T-helper 1 cell treated with Interleukin-12 subunit alpha and Interleukin-12 subunit beta and Interleukin-4 antibody, amounts not matched to agents 30 μg/mL and 1 μg/mL, for 36 hours (primary cell): Measurements from ENCODE around the gene TMEM30A.

Source experiments
- H3K27ac Mint-ChIP-seq: one replicate; pipeline ENCODE4 v1.8.0; 2021; ENCODE audit warnings: mild to moderate bottlenecking, mixed read lengths
- H3K27me3 Mint-ChIP-seq: one replicate; pipeline ENCODE4 v1.8.0; 2021; ENCODE audit warnings: low read depth, mixed read lengths
- H3K36me3 Mint-ChIP-seq: one replicate; pipeline ENCODE4 v1.8.0; 2021; ENCODE audit warnings: low read depth, mixed read lengths
- H3K4me1 Mint-ChIP-seq: one replicate; pipeline ENCODE4 v1.8.0; 2021; ENCODE audit warnings: low read depth, mixed read lengths
- H3K4me3 Mint-ChIP-seq: one replicate; pipeline ENCODE4 v1.8.0; 2021; ENCODE audit warnings: mild to moderate bottlenecking, moderate library complexity, mixed read lengths
- H3K9me3 Mint-ChIP-seq: one replicate; pipeline ENCODE4 v1.8.0; 2021; ENCODE audit warnings: mixed read lengths

Gene TMEM30A

GRCh38 chr6:75206576-75207342, 77.8 kb downstream of the TMEM30A start:
- Mint-ChIP-seq H3K36me3 (peaks cover 6% of the 10 kb centered on the region), H3K27ac (no peak overlapping the region), H3K9me3 (no peaks in the 10 kb centered on the region), H3K4me3 (peak overlapping the region; percentile 64), H3K27me3 (peaks cover 86% of the 10 kb centered on the region), H3K4me1 (peaks cover 57% of the 10 kb centered on the region)

- peaks cover 6% of the 10 kb centered on the region for H3K36me3 Mint-ChIP-seq
- peak within 1 kb of the TSS; percentile 72 for H3K4me3 Mint-ChIP-seq
- H3K27me3 Mint-ChIP-seq, result peaks cover 88% of the 10 kb centered on the region
- peaks cover 53% of the 10 kb centered on the region for H3K4me1 Mint-ChIP-seq
- peak within 1 kb of the TSS; percentile 42 for H3K27ac Mint-ChIP-seq
- H3K9me3 Mint-ChIP-seq, result no peaks in the 10 kb centered on the region
These were observed 78.6 kb downstream of the TMEM30A start, which contains the start of gene COL12A1 for GRCh38 chr6:75205776-75206575. TSS of gene COL12A1 (minus strand) at chr6:75206053. CDS start at chr6:75202792, 3,261 bp downstream.

DNA sequence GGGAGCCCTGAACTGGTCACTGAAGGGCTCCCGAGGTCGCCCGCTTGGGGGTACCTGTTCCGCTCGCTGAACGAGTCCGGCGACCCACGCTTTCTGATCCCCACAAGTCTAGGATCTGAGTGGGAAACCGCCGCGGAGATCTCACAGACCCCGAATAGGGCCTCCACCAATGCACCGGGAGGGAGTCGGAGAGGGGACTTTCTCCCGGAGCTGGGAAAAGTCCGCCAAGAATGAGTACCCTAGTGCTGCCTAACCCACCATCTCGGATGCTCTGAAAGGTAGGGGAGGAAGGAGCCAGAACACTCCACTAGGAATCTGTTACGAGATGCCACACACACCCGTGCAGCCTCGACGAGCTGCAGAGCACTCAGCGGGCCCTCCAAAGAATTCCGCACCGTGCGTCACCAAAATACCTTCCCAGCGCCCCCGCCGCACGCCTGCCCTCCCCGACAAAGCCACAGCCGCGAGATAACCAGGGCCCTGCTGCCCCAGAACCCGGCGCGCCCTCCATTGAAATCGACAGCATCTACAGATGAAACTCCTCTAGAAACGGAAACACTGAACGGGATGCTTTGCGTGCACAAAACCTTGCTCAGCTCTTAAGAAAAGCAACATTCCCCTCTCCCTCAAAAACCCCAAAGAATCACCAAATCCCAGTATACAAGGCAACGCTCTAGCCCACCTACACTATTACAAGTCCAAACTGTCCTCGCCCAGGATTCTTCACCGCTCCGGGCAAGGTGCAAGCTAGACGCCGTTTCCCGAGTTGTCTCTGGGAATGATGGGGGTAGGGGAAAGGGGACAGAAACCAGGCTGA, 79.4 kb downstream of the TMEM30A start:
- Mint-ChIP-seq H3K4me1 (peaks cover 53% of the 10 kb centered on the region), H3K36me3 (peaks cover 6% of the 10 kb centered on the region), H3K4me3 (peak overlapping the region; percentile 72), H3K27me3 (peaks cover 89% of the 10 kb centered on the region), H3K27ac (peak overlapping the region; percentile 42), H3K9me3 (no peaks in the 10 kb centered on the region)

- Mint-ChIP-seq H3K9me3 (no peaks in the 10 kb centered on the region), H3K4me3 (peak overlapping the region; percentile 26), H3K27ac (peak overlapping the region; percentile 28), H3K4me1 (peaks cover 53% of the 10 kb centered on the region), H3K27me3 (peaks cover 92% of the 10 kb centered on the region), H3K36me3 (peaks cover 6% of the 10 kb centered on the region)
These were observed 80.2 kb downstream of the TMEM30A start for GRCh38 chr6:75204217-75204958.

DNA sequence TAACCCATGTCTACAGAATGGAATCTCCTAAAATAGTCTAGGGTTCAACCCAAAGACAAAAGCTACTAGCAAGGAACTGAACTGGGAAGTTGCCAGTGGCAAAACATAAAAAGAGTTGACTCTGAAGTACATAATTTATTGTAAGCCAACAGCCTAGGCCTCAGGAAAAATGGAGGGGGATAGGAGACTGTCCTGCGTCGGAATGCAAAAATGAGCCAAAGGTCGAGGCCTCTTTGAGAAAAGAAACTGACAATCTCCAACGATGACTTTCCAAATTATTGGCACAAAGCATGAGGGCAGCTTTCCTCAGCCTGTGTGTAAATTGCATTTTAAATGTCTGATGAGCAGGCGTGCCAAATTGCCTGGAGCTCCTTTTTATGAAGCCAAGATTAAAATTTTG, 80.9 kb downstream of the TMEM30A start:
- H3K27ac Mint-ChIP-seq, result no peak overlapping the region

More for the DNA sequence above, 80.9 kb downstream of the TMEM30A start:
- peaks cover 48% of the 10 kb centered on the region for H3K4me1 Mint-ChIP-seq
- peaks cover 87% of the 10 kb centered on the region for H3K27me3 Mint-ChIP-seq
- no peaks in the 10 kb centered on the region for H3K9me3 Mint-ChIP-seq
- peaks cover 6% of the 10 kb centered on the region for H3K36me3 Mint-ChIP-seq
- no peak overlapping the region for H3K4me3 Mint-ChIP-seq
